Epithelial cell of proximal tubule (primary cell): ENCODE measurements around the gene REXO5. TPM values are rescaled to one million over a fixed set of nuclear protein-coding genes. Genes with fewer than 3 reads are reported as not detected.

ENCODE experiments used
- DNase-seq: peaks from one replicate; pipeline ENCODE4 v3.0.0-alpha.2; 2011; ENCODE audit warnings: low read depth
- H3K4me3 ChIP-seq: 2 replicates; pipeline ENCODE4 v1.5.1; 2011; ENCODE audit warnings: low read depth, mild to moderate bottlenecking, low read length
- CTCF ChIP-seq: conservative IDR thresholded peaks from 2 replicates; pipeline ENCODE4 v1.5.1; 2012; ENCODE audit warnings: low read depth, mild to moderate bottlenecking, low read length
- total RNA-seq: library from RNA; depleted of rRNA; stranded (reverse); fragments of >200 nt; gene quantifications from 2 replicates; pipeline ENCODE4 v1.2.3, GENCODE V29; 2015

The REXO5 gene
- total RNA-seq, 1 donor from 2014 or later = 6.5 TPM

GRCh38 chr16:20878682-20879147 is 72.4 kb downstream of the REXO5 start:
- peak overlapping the region; percentile 27 for H3K4me3 ChIP-seq
- DNase-seq = no peak
- TF ChIP-seq CTCF = no peak

GRCh38 chr16:20879175-20880040 is 73.1 kb downstream of the REXO5 start:
- DNase-seq = peak; percentile 79
- H3K4me3 ChIP-seq = peak overlapping the region; percentile 27
- TF ChIP-seq CTCF = no peak

GRCh38 chr16:20880867-20881502 is 74.7 kb downstream of the REXO5 start:
- no peak for TF ChIP-seq CTCF
- H3K4me3 ChIP-seq = no peak overlapping the region
- no peak for DNase-seq

- no peak overlapping the region for H3K4me3 ChIP-seq
- TF ChIP-seq CTCF = no peak
- DNase-seq = no peak
Observed at GRCh38 chr16:20881503-20881878, 75.2 kb downstream of the REXO5 start.

GRCh38 chr16:20883554-20884239 is 77.4 kb downstream of the REXO5 start:
- no peak for TF ChIP-seq CTCF
- DNase-seq = no peak

GRCh38 chr16:20884240-20884556 is 77.9 kb downstream of the REXO5 start:
- H3K4me3 ChIP-seq = no peak overlapping the region
- TF ChIP-seq CTCF = no peak
- no peak for DNase-seq

More at GRCh38 chr16:20883554-20884239, 77.4 kb downstream of the REXO5 start:
- H3K4me3 ChIP-seq = no peak overlapping the region
